Bronchial epithelial cell (primary cell): ENCODE measurements around the gene EXOC5. TPM values are rescaled to one million over a fixed set of nuclear protein-coding genes. Genes with fewer than 3 reads are reported as not detected.
"Not testable (repeated sequence)": the region's sequence is repeated elsewhere in the genome, so short reads cannot be mapped to it uniquely, and the experiment has no call there.

Experiments
- DNase-seq: peaks from one replicate; pipeline ENCODE4 v3.0.0-alpha.2; 2010; ENCODE audit warnings: low read depth
- FAIRE-seq: peaks from 2 replicates; lab custom pipeline; 2011; peaks lifted over from hg19 to GRCh38; lab: Jason Lieb, UNC
- H3K27me3 ChIP-seq: 2 replicates; pipeline ENCODE4 v1.5.1; 2011; ENCODE audit warnings: low read length; ENCODE audit not compliant: control insufficient read depth, insufficient read depth
- H3K36me3 ChIP-seq: 2 replicates; pipeline ENCODE4 v1.5.1; 2011; ENCODE audit warnings: low read length; ENCODE audit not compliant: control insufficient read depth, insufficient read depth
- H3K4me3 ChIP-seq: 2 replicates; pipeline ENCODE4 v1.5.1; 2011; ENCODE audit warnings: mild to moderate bottlenecking, low read depth, low read length, control low read depth
- total RNA-seq: library from RNA; depleted of rRNA; stranded (reverse); fragments of >200 nt; gene quantifications from 2 replicates; pipeline ENCODE4 v1.2.1, GENCODE V29; 2014
- TF ChIP-seq, protein P1 (sequence below): IDR thresholded peaks from 2 replicates; pipeline ENCODE4 v1.5.1; 2011; ENCODE audit warnings: mild to moderate bottlenecking, moderate library complexity, low read length, control low read depth, inconsistent platforms; ENCODE audit not compliant: insufficient read depth, severe bottlenecking

Gene EXOC5
- total RNA-seq, 1 donor from 2014 or later = 35.0 TPM

DNA sequence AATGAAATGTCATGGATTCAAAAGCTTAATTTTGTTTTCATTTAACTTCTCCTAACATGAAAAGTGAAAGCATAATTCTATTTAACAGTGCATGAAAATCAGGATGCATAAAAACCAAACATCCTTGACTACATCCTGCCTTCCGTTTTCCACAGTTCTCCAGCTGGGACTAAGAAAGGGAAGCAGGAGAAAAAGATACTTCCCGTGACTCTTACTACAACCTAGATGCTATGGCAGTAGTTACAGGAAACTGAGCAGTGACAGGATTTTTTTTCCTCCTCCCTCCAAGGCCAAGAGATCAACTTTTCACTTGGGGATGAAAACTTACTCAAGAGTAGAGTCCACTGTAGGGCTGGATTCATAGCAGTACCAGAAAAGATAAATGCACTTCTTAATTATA is 2.6 kb downstream of the EXOC5 start:
- DNase-seq = no peak
- Histone ChIP-seq H3K36me3 (no peaks in the 10 kb centered on the region), H3K27me3 (no peaks in the 10 kb centered on the region), H3K4me3 (no peak overlapping the region)
- no peak for FAIRE-seq
- TF ChIP-seq, protein P1, sequence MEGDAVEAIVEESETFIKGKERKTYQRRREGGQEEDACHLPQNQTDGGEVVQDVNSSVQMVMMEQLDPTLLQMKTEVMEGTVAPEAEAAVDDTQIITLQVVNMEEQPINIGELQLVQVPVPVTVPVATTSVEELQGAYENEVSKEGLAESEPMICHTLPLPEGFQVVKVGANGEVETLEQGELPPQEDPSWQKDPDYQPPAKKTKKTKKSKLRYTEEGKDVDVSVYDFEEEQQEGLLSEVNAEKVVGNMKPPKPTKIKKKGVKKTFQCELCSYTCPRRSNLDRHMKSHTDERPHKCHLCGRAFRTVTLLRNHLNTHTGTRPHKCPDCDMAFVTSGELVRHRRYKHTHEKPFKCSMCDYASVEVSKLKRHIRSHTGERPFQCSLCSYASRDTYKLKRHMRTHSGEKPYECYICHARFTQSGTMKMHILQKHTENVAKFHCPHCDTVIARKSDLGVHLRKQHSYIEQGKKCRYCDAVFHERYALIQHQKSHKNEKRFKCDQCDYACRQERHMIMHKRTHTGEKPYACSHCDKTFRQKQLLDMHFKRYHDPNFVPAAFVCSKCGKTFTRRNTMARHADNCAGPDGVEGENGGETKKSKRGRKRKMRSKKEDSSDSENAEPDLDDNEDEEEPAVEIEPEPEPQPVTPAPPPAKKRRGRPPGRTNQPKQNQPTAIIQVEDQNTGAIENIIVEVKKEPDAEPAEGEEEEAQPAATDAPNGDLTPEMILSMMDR = no peak

DNA sequence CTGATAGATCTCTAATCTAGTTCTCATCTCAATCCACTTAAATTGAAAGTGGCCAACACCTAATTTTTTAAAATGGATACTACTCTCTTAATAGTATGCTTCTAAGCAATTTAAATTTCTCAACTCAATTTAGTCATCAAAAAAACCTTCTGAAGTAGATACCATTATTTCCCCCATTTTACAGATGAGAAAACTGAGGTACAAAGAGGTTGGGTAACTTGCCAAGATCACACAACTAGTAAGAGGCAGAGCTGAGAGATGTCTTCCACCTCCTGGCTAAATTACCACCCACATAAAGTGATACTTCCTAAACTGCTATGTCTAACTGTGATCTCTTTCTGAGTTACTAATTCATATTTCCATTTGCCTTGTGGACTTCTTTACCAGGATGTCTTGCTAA is 6.6 kb downstream of the EXOC5 start:
- no peaks in the 10 kb centered on the region for H3K27me3 ChIP-seq
- FAIRE-seq (no peak), DNase-seq (no peak)
- H3K4me3 ChIP-seq = no peak overlapping the region
- no peaks in the 10 kb centered on the region for H3K36me3 ChIP-seq
- TF ChIP-seq, protein P1 = no peak

DNA sequence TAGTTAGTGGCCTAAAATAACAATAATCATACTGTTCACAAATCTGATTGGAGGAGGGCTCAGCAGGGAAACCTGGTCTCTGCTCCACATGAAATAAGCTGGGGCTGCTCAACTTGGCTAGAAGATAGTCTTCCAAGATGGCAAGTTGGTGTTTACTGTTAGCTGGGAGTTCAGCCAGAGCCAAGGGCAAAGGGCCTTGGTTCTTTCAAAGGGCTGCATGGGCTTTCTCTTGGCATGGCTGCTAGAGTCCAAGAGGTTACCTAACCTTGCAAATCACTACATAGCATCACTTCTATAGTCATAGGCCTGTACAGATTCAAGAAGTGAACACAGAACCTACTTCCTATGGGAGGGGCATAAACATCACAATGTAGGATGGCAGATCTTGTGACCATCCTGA is 7.1 kb downstream of the EXOC5 start:
- no peak for FAIRE-seq

DNA sequence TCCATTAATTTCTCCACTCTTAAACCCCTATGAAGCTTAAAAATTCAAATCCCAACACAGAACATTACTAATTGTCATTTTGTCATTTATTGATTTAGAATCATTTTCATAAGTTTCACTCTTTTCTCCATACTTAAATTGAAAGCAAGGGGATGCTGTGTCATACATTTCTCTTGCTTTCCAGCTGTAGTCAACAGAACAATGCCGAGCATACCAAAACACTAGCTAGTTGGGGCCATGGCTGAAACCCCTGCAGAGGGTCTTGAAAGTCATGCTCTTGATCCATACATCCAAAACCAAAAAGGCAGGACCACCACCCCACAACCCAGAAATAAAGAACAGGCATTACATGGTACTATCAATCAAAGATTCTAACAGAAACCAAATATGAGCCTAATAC is 9.0 kb downstream of the EXOC5 start:
- H3K27me3 ChIP-seq = no peaks in the 10 kb centered on the region
- DNase-seq (no peak), FAIRE-seq (no peak)
- TF ChIP-seq, protein P1 = no peak
- H3K4me3 ChIP-seq = no peak overlapping the region
- H3K36me3 ChIP-seq = no peaks in the 10 kb centered on the region

More for the DNA sequence above, 7.1 kb downstream of the EXOC5 start:
- H3K36me3 ChIP-seq = no peaks in the 10 kb centered on the region
- DNase-seq = no peak
- no peaks in the 10 kb centered on the region for H3K27me3 ChIP-seq
- TF ChIP-seq, protein P1 = no peak
- H3K4me3 ChIP-seq = no peak overlapping the region

DNA sequence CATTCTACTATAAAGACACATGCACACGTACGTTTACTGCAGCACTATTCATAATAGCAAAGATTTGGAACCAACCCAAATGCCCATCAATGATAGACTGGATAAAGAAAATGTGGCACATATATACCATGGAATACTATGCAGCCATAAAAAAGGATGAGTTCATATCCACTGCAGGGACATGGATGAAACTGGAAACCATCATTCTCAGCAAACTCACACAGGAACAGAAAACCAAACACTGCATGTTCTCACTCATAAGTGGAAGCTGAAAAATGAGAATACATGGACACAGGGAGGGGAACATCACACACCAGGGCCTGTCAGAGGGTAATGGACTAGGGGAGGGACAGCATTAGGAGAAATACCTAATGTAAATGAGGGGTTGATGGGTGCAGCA is 10.5 kb downstream of the EXOC5 start:
- FAIRE-seq, H3K36me3 ChIP-seq, H3K27me3 ChIP-seq, H3K4me3 ChIP-seq, DNase-seq: not testable (repeated sequence)

DNA sequence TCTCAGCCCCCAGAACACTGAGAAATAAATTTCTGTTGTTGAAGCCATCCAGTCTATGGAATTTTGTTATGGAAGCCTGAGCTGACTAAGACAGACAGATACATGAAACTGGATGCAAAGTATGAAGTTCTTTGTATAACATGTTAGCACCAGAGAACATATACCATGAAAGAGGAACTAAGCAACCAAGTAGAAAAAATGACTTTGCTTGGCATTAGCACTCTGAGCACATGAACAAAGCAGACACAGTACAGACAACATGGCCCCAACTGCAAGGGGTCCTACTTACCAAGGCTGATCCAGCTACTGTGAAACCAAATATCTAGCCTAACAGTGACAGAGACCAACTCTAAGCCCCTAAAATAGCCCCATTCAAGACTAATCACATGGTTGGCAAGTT is 13.8 kb downstream of the EXOC5 start:
- no peak for FAIRE-seq
- Histone ChIP-seq H3K36me3 (no peaks in the 10 kb centered on the region), H3K4me3 (no peak overlapping the region), H3K27me3 (no peaks in the 10 kb centered on the region)
- TF ChIP-seq, protein P1 = no peak
- no peak for DNase-seq
